Pericardium fibroblast (primary cell): ENCODE data around the gene ACTL6A. TPM values are rescaled to one million over a fixed set of nuclear protein-coding genes. Genes with fewer than 3 reads are reported as not detected.

Experiments used
- total RNA-seq: library from RNA; depleted of rRNA; stranded (reverse); fragments of >200 nt; gene quantifications from 2 replicates; pipeline ENCODE4 v1.2.3, GENCODE V29; 2015

ACTL6A gene
- 23.7 and 26.5 TPM in 2 replicates for total RNA-seq

DNA sequence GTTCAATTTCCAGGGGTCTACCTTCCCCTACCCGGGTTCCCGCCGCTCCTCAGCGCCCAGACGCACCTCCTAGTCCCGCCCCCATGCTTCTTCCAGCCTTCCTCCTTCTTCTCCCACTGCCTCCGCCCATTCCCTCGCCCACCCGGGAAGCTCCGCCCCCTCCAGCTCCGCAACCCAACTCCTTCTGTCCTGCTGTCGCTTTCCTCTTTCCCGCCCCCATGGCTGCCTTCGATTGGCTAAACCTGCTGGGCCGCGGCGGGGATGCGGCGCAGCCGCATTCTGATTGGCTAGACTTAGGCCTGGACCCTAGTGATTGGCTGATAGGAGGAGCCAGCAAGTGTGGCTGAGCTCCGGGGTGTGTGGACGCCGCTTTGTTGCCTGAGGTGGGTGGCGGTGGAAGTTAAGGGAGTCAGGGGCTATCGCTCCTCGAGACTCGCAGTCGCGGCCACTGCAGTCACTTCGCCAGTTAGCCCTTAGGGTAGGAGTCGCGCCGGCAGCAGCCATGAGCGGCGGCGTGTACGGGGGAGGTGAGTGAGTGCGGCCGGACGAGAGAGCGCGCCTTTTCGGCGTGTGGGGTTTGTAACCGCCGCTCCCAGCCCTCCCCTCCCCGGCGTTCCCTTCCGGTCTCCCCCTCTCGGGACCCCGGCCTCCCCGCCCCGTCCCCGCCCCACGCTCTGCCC is at the start of gene ACTL6A:
TSS of gene ACTL6A (plus strand) at position 336 of the 680 bp plus-strand sequence. CDS start at position 503, 167 bp downstream.

DNA sequence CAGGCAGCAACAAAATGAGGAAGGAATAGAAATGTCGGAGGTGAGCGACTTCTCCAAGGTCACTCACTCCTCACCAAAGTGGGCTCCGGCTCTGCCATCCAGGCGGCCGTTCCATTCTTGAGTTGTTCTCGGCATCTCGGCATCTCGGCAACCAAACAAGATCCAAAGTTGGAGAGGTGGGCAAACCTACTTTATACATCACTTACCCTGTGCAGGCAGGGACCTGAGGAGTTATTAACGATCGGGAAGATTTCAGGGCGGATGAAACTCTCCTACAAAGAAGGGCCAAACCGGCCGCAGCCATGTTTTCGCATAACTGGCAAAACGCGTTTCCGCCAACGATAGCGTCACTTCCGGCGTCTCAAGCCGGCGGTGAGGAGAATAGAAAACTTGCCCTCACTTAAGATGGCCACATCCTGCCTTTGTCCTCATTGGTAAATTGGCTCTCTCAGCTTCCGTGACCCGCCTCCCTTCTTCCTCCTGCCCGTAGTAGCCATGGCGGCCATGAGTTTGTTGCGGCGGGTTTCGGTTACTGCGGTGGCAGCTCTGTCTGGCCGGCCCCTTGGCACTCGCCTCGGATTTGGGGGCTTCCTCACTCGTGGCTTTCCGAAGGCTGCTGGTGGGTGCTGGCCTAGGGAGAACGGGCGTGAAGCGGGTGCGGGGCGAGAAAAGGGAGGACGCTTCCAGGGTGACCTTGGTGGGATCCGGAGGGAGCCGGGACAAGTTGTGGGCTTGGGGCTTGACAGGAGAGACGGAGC is 41.8 kb downstream of the ACTL6A start, which contains the start of the genes MRPL47 and NDUFB5:
TSS of gene MRPL47 (minus strand) at position 318 of the 758 bp plus-strand sequence. CDS start at position 304, 14 bp downstream.
TSS of gene NDUFB5 (plus strand) at position 474 of the 758 bp plus-strand sequence. CDS start at position 496, 22 bp downstream.

Other genes with a start within 250 kb of the ACTL6A start
- 40.4 and 43.5 TPM in 2 replicates for gene ZNF639, start 239.9 kb upstream of the ACTL6A start, total RNA-seq
- 17.3 and 24.9 TPM in 2 replicates for gene MFN1, start 215.2 kb upstream of the ACTL6A start, total RNA-seq
- gene GNB4, start 111.5 kb upstream of the ACTL6A start, total RNA-seq: 30.2 and 45.6 TPM in 2 replicates
- 17.7 and 27.4 TPM in 2 replicates for gene MRPL47, start 41.7 kb downstream of the ACTL6A start, total RNA-seq
- 88.1 and 126 TPM in 2 replicates for gene NDUFB5, start 41.9 kb downstream of the ACTL6A start, total RNA-seq
- gene USP13, start 90.1 kb downstream of the ACTL6A start, total RNA-seq: 6.7 and 7.0 TPM in 2 replicates